Activated naive CD8-positive, alpha-beta T cell treated with anti-CD3 and anti-CD28 coated beads, Interleukin-2, amount 50 U/mL, for 16 hours (primary cell): Measurements from ENCODE around the gene SDK1.
"Not testable (repeated sequence)": the region's sequence is repeated elsewhere in the genome, so short reads cannot be mapped to it uniquely, and the experiment has no call there.

ENCODE experiments used
- DNase-seq: peaks from one replicate; pipeline ENCODE4 v3.0.0-alpha.2; 2020; ENCODE audit warnings: low read depth, low spot score

Gene SDK1

GRCh38 chr7:3668743-3669142 is 367.7 kb downstream of the SDK1 start:
- no peak for DNase-seq

DNA sequence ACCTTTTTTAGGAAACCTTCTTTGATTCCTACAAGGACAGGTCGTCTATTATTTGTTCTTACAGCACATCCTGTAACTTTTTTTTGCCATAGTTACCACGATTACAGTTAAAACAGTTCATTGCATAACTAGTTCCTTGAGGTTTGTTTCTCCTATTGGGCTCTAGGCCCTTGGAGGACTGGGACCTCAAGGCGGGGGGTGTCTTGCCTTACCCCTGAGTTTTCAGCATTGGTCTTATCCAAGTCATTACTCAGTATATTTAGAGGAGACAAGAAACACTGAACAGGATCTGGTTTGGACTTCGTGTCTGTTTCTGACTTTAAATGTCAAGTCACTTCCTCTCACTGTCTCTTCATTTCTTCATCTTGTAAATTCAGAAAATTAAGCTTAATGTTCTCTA is 369.8 kb downstream of the SDK1 start:
- DNase-seq: no peak

DNA sequence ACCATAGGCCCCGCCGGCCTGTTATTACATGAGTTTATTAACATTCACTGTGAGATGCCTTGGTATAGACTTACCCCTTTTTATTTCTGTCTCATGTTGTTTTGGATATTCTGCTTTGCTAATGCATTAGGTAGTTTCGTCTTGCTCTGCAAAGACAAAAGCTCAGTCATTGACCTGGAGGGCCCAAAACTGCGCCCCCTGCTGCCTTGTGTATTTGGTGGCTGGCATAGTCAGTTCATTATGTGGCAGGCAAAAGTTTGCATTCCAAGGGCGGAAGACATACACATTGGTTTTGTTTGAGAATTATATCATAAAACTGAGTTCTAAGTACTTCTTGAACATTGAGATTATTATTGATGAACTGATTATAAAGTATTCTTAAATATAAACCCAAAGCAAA is 372.5 kb downstream of the SDK1 start:
- DNase-seq: peak; percentile 4

GRCh38 chr7:3678314-3678810 is 377.3 kb downstream of the SDK1 start:
- no peak for DNase-seq

GRCh38 chr7:3682028-3682710 is 381.1 kb downstream of the SDK1 start:
- DNase-seq: no peak

GRCh38 chr7:3683546-3684539 is 382.8 kb downstream of the SDK1 start:
- no peak for DNase-seq

GRCh38 chr7:3688071-3688470 is 387.0 kb downstream of the SDK1 start:
- DNase-seq: no peak

- no peak for DNase-seq
Measured at GRCh38 chr7:3688842-3689241, 387.8 kb downstream of the SDK1 start.

- no peak for DNase-seq
Measured at GRCh38 chr7:3691478-3692158, 390.6 kb downstream of the SDK1 start.

DNA sequence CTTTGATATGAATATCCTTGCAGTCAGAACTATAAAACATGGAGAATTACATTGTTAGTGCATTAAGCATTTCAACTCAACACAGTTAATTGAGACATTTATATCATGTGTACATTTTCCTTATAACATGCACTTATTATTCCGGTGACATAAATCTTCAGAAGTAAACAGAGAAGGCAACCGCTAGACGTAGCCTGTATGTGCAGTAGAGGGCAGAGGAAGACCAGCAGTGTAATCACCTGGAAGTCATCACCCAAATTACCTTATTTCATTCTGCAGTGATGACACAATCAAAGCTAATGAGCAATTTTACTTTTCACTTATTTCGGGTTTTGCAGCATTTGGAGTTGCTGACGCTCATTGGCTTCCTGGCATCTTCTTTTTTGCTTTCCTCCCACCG is 394.6 kb downstream of the SDK1 start:
- DNase-seq: no peak

GRCh38 chr7:3696113-3696512 is 395.1 kb downstream of the SDK1 start:
- no peak for DNase-seq

DNA sequence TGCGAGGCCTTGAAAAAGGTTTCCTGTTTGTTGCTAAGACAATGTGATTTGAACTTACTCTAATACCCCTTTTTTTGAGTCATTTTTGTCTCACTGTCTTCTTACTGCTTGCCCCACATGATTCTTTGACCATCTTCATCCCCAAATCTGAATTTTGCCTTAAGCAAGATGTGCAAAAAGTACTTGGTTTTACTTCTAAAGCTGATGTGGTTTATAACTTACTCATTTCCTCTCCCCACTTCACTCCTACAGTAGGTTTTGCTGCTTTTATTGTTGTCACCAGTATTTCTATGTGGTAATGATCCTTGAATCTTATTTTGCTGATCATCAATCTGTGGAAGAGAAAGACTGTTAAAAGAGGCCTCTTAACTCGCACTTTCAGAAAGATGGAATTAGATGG is 396.4 kb downstream of the SDK1 start:
- no peak for DNase-seq

DNA sequence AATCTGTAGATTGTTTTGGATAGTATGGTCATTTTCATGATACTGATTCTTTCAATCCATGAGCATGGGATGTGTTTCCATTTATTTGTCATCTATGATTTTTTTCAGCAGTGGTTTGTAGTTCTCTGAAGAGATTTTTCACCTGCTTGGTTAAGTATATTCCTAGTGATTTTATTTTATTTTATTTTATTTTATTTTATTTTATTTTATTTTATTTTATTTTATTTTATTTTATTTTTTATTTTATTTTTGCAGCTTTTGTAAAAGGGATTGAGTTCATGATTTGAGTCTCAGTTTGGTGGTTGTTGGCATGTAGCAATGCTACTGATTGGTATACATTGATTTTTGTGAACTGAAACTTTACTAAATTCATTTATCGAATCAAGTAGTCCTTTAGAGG is 404.2 kb downstream of the SDK1 start:
- no peak for DNase-seq

- not testable (repeated sequence) for DNase-seq
Measured at GRCh38 chr7:3706091-3706490, 405.0 kb downstream of the SDK1 start.

DNA sequence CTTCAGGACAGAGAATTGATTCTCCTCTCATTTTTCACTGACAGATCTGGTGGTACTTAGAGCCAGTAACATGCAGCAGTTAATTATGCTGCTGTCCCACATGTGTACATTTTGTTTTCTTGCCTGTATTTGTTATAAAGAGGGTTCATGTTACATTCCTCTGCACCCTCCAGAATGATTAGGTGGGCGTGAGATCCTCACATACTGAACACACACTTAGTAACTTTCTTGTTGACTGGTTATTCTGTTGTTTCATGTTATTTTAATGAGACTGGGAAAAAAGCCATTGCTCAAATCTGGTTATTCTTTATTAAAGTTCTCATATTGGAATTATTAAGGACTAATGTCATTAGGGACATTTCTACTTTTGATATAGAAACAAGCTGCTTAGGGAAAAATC is 409.1 kb downstream of the SDK1 start:
- no peak for DNase-seq

DNA sequence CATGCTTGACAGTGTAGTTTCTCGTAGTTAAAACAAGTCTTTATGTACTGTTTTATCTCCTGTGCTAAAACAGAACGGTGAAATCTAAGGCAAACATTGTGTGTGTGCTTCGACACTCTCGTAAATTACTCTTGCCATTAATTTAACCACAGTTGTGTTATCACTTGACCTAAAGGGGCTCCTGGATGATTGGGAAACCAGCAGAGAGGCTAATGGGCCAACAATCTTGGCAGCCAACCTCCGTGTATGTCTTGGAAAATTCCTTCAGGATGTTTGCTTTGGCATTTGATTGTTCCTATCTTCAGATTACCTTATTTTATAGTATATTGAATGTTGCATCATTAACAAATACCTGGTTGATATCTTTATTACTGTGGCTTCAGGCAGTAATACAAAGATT is 409.5 kb downstream of the SDK1 start:
- no peak for DNase-seq

GRCh38 chr7:3712841-3713240 is 411.8 kb downstream of the SDK1 start:
- DNase-seq: no peak

GRCh38 chr7:3721422-3721821 is 420.4 kb downstream of the SDK1 start:
- DNase-seq: no peak

GRCh38 chr7:3722396-3722922 is 421.4 kb downstream of the SDK1 start:
- DNase-seq: no peak

- no peak for DNase-seq
Measured at GRCh38 chr7:3725155-3726059, 424.4 kb downstream of the SDK1 start.

- no peak for DNase-seq
Measured at GRCh38 chr7:3730276-3730675, 429.2 kb downstream of the SDK1 start.
